Stomach smooth muscle (tissue), 2 donors: ENCODE measurements around the gene GALC.

Experiments used
- H3K27ac ChIP-seq: one replicate; pipeline ENCODE4 v1.7.0; 2013; ENCODE audit warnings: mild to moderate bottlenecking, low read length, inconsistent platforms
- H3K27me3 ChIP-seq, 2 donors: one replicate each; pipeline ENCODE4 v1.7.0; 2013; ENCODE audit warnings: low read length in 2 of 2; ENCODE audit not compliant: insufficient read depth in 2 of 2, control insufficient read depth in 1 of 2
- H3K36me3 ChIP-seq, 2 donors: one replicate each; pipeline ENCODE4 v1.7.0; 2013; ENCODE audit warnings: low read length in 2 of 2; ENCODE audit not compliant: control insufficient read depth in 2 of 2, insufficient read depth in 2 of 2
- H3K4me1 ChIP-seq: one replicate; pipeline ENCODE4 v1.7.0; 2013; ENCODE audit warnings: low read length; ENCODE audit not compliant: control insufficient read depth, insufficient read depth
- H3K4me3 ChIP-seq, 2 donors: one replicate each; pipeline ENCODE4 v1.7.0; 2013; ENCODE audit warnings: low read length in 2 of 2
- H3K9ac ChIP-seq, 2 donors: one replicate each; pipeline ENCODE4 v1.7.0; 2013; ENCODE audit warnings: low read length in 2 of 2, mild to moderate bottlenecking in 1 of 2
- H3K9me3 ChIP-seq, 2 donors: one replicate each; pipeline ENCODE4 v1.7.0; 2013; ENCODE audit warnings: low read length in 2 of 2; ENCODE audit not compliant: control insufficient read depth in 2 of 2
- donor health status: healthy.
- donor health status: Pancreatic carcinoma.

Gene GALC

GRCh38 chr14:87992718-87993628 is at the start of gene GALC:
GALC (minus strand) TSS chr14:87993182; CDS start chr14:87993164, 18 bp downstream.
- Histone ChIP-seq H3K4me3 (peak within 1 kb of the TSS; percentile 84 to 92), H3K27me3 (no peaks in the 10 kb centered on the region), H3K4me1 (peaks cover 4% of the 10 kb centered on the region), H3K27ac (peak within 1 kb of the TSS; percentile 99), H3K36me3 (no peaks in the 10 kb centered on the region), H3K9ac (peak within 1 kb of the TSS; percentile 97 to 98), H3K9me3 (no peaks in the 10 kb centered on the region)

DNA sequence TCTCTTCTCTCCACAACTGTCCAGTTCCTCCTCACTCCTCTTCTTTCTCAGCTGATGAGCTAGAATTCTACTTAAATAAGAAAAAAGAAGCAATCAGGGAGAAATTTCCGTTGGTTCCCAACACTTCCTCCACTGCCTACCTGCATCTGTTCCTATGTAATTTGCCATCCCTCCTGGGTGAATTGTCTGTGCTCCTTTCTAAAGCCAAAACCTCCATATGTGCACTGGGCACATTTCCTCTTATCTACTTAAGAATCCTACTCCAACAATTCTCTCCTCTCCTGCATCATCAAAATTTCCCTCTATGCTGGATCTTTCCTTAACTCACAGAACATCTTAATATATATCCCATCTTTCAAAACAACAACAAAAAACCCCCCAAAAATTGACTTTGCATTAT is 47.2 kb upstream of the GALC start:
- H3K9ac ChIP-seq, result no peak overlapping the region
- no peaks in the 10 kb centered on the region for H3K4me1 ChIP-seq

GRCh38 chr14:88039197-88039596 is 46.2 kb upstream of the GALC start:
- Histone ChIP-seq H3K27ac (no peak overlapping the region), H3K9me3 (no peaks in the 10 kb centered on the region), H3K9ac (no peak overlapping the region), H3K36me3 (no peaks in the 10 kb centered on the region), H3K4me1 (no peaks in the 10 kb centered on the region), H3K4me3 (no peak overlapping the region), H3K27me3 (no peaks in the 10 kb centered on the region)

More for the DNA sequence above, 47.2 kb upstream of the GALC start:
- no peaks in the 10 kb centered on the region for H3K9me3 ChIP-seq
- no peak overlapping the region for H3K27ac ChIP-seq
- H3K4me3 ChIP-seq, result no peak overlapping the region
- no peaks in the 10 kb centered on the region for H3K27me3 ChIP-seq
- no peaks in the 10 kb centered on the region for H3K36me3 ChIP-seq

DNA sequence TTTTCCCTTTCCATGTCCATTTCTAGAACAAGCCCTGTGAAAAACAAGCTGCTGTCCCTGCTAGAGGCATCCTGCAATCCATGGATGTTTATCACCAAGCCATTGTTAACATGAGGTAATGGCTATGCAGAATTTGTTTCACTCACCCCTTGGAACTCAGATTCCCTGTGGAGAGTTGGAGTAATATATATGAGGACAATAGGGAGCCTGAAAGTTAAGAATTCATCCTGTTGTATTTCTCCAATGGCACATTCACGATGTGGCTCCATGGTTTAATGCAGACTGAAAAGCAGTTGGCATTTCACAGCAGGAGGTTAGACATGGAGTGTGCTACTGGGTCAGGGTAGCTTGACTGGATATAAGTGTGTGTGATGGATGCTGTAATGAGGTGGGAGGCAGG is 44.3 kb upstream of the GALC start:
- H3K4me3 ChIP-seq, result no peak overlapping the region
- H3K36me3 ChIP-seq, result no peaks in the 10 kb centered on the region
- H3K9ac ChIP-seq, result no peak overlapping the region
- H3K27me3 ChIP-seq, result no peaks in the 10 kb centered on the region
- no peaks in the 10 kb centered on the region for H3K4me1 ChIP-seq
- no peaks in the 10 kb centered on the region for H3K9me3 ChIP-seq
- no peak overlapping the region for H3K27ac ChIP-seq

GRCh38 chr14:88036422-88036821 is 43.4 kb upstream of the GALC start:
- Histone ChIP-seq H3K9me3 (no peaks in the 10 kb centered on the region), H3K27ac (no peak overlapping the region), H3K27me3 (no peaks in the 10 kb centered on the region), H3K36me3 (no peaks in the 10 kb centered on the region), H3K4me3 (no peak overlapping the region), H3K4me1 (no peaks in the 10 kb centered on the region), H3K9ac (no peak overlapping the region)

- Histone ChIP-seq H3K9ac (no peak overlapping the region), H3K27me3 (no peaks in the 10 kb centered on the region), H3K4me1 (no peaks in the 10 kb centered on the region), H3K9me3 (no peaks in the 10 kb centered on the region), H3K27ac (no peak overlapping the region), H3K36me3 (no peaks in the 10 kb centered on the region), H3K4me3 (no peak overlapping the region)
These were observed 41.1 kb upstream of the GALC start for GRCh38 chr14:88034076-88034475.

DNA sequence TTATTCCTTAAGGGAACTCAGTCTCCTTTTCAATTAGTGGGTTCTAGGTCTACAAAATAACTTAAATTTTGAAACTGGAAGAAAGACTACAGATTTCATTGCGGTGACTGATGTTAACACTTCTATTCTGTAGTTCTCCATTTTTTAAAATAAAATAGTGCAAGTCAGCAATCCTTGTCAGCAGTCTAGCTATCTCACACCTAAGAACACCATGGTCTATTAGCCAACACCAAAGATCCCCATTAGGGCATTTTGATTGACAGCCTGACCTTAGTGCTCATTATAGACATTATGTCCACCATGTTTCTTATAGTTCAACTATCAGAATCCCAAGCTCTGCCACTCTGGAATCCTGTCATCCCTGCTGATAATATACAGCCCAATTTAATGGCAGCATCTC is 39.4 kb upstream of the GALC start:
- H3K9ac ChIP-seq, result no peak overlapping the region

GRCh38 chr14:88030892-88031291 is 37.9 kb upstream of the GALC start:
- Histone ChIP-seq H3K9me3 (no peaks in the 10 kb centered on the region), H3K9ac (no peak overlapping the region), H3K27ac (no peak overlapping the region), H3K4me1 (no peaks in the 10 kb centered on the region), H3K27me3 (no peaks in the 10 kb centered on the region), H3K36me3 (no peaks in the 10 kb centered on the region), H3K4me3 (no peak overlapping the region)

More for the DNA sequence above, 39.4 kb upstream of the GALC start:
- Histone ChIP-seq H3K27ac (no peak overlapping the region), H3K36me3 (no peaks in the 10 kb centered on the region), H3K27me3 (no peaks in the 10 kb centered on the region), H3K4me1 (no peaks in the 10 kb centered on the region), H3K4me3 (no peak overlapping the region), H3K9me3 (no peaks in the 10 kb centered on the region)

DNA sequence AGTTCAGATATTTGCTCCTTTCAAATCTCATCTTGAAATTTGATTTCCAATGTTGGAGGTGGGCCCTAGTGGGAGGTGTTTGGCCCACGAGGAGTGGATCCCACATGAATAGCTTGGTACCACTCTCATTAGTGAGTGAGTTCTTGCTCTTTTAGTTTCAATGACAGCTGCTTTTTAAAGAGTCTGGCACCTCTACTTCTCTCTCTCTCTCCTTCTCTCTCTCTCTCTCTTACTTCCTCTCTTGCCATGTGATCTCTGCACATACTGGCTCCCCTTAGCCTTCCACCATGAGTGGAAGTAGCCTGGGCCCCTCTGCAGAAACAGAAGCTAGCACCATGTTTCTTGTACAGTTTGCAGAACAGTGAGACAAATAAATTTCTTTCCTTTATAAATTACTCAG is 37.1 kb upstream of the GALC start:
- Histone ChIP-seq H3K27me3 (no peaks in the 10 kb centered on the region), H3K9ac (no peak overlapping the region), H3K36me3 (no peaks in the 10 kb centered on the region), H3K27ac (no peak overlapping the region), H3K4me1 (no peaks in the 10 kb centered on the region), H3K4me3 (no peak overlapping the region), H3K9me3 (no peaks in the 10 kb centered on the region)

DNA sequence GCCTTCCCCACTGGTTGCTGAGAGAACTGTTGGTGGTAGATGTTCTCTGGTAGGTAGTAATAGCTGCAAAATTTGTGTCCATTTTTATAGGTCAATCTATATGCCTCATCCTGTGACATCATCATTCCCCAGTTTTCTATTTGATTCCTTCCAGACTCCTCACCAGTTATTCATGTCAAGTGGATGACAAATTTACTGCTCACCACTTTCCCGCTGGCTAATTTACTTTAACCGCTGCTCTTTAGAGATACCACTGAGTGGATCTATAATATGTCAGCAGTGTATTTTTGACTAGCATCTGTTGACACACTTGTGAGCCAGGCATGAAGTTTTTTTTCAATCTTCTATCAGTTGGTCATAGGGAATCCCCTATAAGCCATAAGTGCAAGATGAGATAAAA is 36.5 kb upstream of the GALC start:
- no peaks in the 10 kb centered on the region for H3K36me3 ChIP-seq
- no peaks in the 10 kb centered on the region for H3K9me3 ChIP-seq
- H3K27ac ChIP-seq, result no peak overlapping the region
- H3K27me3 ChIP-seq, result no peaks in the 10 kb centered on the region
- H3K9ac ChIP-seq, result no peak overlapping the region
- no peaks in the 10 kb centered on the region for H3K4me1 ChIP-seq
- no peak overlapping the region for H3K4me3 ChIP-seq

DNA sequence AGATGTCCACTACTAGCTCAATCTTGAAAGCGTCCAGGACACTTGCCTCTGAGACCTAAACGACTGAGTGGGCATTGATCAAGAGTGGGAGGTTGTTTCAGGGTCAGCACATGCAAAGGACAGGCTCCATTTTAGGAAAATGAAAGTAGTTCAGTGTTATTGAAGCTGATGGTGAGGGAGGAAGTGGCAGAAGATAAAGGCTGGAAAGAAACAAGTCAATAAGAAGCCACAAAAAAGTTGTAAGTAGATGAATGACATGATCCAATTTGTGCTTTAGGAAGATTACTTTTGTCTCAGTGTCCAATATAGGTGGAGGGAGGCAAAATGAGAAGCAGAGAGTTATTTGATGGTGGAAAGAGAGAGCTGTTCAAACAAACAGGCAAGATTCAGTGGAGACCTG is 33.9 kb upstream of the GALC start:
- Histone ChIP-seq H3K36me3 (no peaks in the 10 kb centered on the region), H3K27ac (no peak overlapping the region), H3K27me3 (no peaks in the 10 kb centered on the region), H3K9ac (no peak overlapping the region), H3K4me3 (no peak overlapping the region), H3K9me3 (no peaks in the 10 kb centered on the region), H3K4me1 (no peaks in the 10 kb centered on the region)
